Measurements from ENCODE around the gene GATB.

Gene GATB

DNA sequence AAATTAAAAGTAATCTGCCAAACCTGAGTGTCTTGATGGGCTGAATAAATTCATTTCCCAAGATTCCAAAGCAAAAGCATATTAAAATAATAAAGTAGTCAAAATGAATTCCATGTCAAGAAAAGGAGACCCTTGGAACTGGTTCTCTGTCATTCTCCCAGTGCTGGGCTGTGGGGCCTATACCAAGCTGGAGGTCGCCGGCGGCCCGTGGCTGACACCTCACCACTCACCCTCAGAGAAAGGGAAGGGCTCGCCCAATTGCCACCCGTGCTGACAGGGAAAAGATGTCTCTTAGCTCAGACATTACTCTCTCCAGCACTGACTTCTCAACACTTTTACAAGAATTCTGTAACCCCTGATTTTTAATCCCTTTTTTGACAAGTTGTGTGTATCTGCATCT, 51.7 kb downstream of the GATB start:
- no peak for DNase-seq (ENCODE audit: extremely low spot score, insufficient read length, low read depth)
- FAIRE-seq, result no peak

DNA sequence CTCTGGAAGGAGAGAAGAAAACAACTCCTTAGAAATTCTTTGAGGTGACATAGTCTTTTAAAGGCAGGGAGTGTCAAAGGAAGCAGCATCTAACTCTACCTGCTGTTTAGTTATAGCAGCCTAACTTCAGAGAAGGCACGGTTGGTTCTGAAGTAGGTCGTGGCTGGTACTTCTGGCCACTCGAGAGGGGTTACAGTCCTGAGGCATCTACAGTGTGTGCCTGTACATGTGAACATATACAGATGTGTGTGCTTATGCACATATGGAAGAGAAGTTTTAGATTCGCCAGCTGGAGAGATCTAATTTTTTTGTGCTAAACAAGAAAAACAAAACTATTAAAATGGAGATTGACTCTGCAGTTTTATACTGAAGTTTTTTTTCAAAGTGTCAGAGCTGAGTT, 52.7 kb downstream of the GATB start:
- DNase-seq (ENCODE audit: extremely low spot score, insufficient read length, low read depth) (no peak), FAIRE-seq (no peak)

DNA sequence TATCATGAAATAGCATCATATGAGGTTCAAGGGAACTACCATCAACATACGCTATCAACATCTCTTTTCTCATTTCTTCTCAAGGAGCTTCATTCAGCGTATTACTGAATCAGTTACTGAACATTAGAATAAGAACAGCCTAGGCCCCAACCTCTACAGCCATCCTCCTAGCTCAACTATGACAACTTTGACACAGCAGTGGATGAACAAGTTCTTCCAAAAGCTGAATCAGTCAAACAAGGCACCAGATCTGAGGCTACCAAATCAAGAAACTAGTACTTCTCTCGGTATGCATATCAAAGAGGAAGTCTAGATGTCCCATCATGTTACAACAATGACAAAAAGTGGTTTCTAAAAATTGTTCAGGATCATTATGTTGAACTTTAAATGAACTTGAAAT, 57.4 kb downstream of the GATB start:
- DNase-seq (ENCODE audit: extremely low spot score, insufficient read length, low read depth), result no peak
- FAIRE-seq, result no peak

DNA sequence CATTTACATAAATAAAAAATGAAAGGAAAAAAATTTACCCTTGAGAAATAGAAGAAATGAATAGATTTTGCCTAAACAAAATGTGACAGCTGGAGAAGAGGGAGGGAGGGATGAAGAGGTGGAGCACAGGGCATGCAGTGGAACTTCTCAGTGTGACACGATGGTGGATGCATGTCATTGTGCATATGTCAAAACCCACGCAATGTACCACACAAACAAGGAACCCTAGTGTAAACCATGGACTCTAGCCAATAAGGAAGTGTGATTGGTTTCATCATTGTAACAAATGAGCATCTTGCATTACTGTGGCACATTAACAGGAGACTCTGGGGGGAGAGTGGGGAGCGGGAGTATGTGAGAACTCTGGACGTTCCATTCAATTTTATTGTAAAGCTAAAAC, 58.6 kb downstream of the GATB start:
- DNase-seq (ENCODE audit: extremely low spot score, insufficient read length, low read depth), result no peak
- no peak for FAIRE-seq

DNA sequence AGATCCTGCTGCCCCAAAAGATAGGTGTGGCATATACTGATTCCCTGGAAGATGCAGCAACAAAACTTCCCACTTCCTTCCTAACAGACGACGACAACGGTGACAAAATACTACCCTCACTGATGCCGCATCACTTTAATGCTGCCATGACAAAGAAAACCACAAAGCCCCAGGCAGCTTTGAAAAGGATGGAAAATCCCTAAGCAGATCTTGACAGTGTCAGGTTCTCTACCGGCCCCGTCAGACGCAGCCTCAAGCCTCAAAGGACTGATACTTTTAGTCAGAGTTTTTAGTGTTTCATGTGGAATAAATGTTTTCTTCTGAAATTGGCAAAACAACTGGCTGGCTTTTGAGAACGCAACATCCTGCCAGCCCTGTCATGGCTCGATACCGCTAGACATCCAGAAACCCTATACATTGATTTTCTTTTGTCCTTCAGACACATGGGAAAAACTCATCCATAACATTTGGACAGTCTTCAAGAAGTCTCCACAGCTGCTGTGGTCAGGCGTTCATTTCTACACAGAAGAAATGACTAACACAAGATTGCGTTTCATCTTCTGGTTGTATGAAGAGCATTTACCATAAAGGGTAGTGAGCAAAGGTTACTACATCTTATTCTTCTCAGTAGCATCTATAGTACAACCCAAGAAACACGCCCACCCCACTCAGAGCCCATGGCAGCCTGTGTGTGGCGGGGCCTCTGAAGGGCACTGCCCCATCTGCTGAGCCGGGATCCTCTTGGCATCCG, 60.1 kb downstream of the GATB start:
- FAIRE-seq, result no peak
- no peak for DNase-seq (ENCODE audit: extremely low spot score, insufficient read length, low read depth)

DNA sequence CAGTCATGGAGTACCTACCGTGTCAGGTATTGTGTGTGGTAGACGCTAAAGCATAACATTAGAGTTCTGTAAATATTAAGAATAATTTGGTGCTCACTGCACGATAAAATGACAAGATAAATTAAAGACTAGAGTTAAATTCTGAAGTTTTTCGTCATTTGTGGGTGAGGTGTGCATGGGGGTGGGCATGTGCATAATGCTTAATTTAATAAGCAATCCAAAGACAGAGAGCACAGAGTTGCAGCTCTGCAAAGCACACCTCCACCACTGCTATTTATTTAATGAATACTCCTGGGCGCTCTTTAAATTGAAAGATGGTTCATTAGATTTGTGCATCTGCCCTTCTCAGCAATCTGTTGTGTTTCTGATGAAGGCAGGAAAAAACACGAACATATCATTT, 62.6 kb downstream of the GATB start:
- no peak for FAIRE-seq
- DNase-seq (ENCODE audit: extremely low spot score, insufficient read length, low read depth), result no peak

DNA sequence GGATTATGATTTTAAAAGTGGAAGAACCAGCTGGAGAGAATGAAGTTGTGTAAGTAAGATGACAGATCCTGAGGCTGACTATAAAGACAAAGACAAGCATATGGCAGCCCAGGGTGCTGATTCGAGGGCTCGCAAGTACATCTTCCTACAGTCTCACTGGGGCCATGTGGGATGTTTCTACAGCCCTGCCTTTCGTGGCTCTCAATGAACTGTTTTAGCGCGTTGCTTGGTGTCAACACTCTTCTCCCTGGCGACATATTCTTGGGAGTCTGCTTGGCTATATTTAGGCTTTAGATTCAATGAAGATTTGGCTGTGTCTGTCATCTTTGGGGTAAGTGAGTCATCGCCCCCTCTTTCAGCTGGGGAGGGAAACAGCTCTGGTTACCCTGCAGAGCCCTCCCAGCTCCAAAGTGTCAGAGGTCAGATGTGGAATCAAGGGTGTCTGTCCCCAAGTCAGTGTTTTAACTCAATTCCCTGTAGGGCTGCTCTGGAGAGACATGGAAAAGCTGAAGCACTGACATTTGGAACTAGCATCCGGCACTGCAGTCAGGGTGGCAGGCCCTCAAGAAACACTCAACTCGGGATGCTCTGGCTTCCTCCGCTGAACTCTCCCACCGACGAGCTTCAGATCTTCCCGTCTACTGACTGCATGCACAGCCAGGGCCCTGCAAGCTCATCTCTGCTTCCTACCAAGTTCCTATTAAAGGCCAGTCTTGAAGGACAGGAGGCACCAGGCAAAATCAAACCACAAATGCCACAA, 65.7 kb downstream of the GATB start:
- no peak for DNase-seq (ENCODE audit: extremely low spot score, insufficient read length, low read depth)

DNA sequence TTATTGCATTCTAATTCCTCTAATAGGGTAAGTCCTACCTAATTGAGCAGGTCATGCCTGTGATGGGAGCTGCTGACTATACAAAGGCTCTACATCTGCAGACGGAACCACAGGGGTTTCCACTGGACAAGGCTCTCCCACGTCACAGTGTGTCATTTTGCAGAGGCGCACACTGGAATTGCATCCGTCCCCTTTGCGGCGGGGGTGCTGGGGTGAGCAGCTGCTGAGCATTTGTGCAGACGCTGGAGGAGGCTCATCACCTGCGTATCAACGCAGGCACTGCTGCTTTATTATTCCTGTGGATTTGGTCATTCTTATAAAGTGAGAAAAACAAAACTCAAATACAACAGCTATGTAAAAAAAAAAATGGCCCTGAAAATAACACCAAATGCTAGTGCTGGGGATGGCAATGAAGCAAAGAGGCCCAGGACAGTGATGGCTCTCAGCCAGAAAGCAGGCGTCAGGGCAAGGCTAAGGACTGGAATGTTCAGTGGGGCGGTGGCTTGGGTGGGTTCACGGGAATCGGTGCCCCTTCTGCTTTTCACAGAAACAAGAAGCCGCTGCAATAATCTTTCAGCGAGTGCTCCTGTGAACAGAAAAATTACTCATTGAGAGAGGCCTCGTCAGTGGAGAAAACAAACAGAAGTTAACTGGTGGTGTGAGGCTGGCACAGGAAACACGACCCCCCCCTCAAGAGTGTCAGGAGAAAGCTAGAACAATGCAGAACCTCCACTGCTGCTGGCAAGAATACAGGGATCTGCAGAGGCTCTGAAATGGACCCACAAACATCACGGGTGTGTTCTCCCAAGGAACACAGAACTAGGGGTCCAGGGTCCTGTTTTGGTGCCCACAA, 67.8 kb downstream of the GATB start:
- FAIRE-seq (no peak), DNase-seq (ENCODE audit: extremely low spot score, insufficient read length, low read depth) (no peak)

More for the DNA sequence above, 65.7 kb downstream of the GATB start:
- FAIRE-seq, result no peak

DNA sequence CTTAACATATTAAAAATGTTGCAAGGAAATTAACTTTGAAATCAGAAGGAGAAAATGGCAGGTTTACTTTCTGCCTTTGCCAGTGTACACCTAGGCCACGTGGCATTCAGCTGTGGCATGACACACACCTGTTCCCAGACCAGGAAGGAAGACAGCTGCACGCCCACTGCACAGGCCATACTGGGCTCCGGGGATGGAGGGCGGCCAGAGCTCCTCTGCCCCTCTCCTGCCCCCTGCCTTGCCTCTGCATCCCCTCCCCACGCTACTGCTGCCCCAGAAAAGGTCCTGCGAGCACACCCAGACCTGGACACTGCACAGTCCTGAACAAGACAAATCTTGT, 68.4 kb downstream of the GATB start:
- FAIRE-seq (no peak), DNase-seq (ENCODE audit: extremely low spot score, insufficient read length, low read depth) (no peak)

DNA sequence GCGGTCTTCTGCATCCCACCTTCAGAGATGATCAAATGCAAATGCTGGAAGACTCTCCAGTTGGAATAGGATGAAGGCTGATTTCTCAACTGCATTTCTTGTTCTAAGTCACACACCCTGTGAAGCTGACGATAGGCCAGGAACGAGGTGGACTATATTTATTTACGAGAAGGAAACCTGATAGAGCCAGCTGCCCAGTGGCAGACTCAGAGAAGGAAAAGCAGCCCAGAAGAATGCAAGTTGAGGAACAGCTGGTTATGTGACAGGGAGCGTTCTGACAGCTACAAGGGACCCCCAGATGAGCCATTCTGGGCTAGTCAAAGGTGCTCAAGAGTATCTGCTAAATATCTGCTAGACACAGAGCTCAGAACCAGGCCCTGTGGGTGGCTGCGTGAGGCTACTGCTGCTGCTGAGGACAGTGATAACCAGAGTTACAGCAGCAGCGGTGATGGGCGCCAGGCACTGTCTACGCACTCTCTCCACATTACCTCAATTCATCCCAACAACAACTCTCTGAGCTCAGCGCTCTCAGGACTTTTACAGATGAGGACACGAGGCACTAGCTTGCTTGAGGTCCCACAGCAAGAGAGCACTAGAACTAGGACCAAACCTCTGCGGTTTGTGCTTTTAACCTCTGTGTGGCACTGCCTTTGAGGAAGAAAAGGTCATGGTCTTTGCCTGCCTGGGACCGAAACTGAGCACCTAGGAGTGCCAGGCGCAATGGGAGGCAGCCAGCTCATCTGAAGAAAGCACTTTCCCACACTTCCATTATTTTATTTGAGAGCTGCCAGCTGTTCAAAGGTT, 69.0 kb downstream of the GATB start:
- FAIRE-seq (no peak), DNase-seq (ENCODE audit: extremely low spot score, insufficient read length, low read depth) (no peak)

DNA sequence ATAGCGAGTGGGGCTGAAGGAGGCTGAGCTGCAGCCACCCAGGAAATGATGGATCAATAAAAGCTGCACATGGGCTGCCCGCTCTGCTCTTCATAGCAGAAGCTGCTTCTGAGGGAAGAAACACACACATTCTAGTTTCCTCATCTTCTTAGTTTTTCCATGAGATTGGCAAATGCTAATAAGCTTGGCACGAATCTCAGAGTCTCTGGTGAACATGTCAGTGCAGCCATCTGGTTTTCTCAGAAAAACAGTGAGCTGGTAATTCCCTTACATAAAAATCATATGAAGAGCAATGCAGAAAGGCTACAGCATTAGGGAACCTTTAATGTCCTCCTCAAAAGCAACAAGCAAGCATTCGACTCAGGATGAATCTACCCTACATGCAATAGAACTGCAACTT, 69.9 kb downstream of the GATB start:
- FAIRE-seq, result no peak

DNA sequence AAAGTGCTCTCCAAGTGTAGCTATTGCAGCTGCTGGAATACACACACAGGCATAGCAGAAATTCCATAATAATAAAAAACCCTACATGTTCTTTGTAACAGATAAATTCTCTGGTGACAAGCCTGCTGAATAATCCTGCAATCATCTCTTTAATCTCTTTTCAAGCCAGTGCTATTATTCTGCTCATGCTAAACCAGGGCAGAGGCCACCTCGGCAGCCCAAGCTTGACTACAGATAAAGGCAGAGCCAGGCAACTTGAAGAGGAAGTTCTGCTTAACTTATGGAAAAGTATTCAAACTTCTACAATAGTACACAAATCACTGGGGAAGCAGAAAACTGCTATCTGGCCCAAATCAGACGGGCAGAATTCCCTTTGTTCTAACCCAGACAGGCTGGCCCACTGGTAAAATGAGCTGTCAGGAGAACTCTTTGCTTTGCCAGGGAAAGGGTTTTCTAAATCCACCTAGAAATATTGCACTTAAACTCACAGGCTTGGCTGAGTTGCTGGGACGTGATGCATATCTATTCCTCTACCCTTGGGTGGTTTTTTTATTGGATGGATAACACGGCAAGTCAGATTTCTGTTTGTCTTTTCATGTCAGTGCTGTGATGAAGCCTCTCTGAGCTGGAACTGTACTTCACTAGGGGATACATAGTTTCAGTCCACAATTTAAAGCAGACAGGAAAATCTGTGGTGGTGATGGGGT, 70.5 kb downstream of the GATB start:
- FAIRE-seq (no peak), DNase-seq (ENCODE audit: extremely low spot score, insufficient read length, low read depth) (no peak)

More for the DNA sequence above, 69.9 kb downstream of the GATB start:
- no peak for DNase-seq (ENCODE audit: extremely low spot score, insufficient read length, low read depth)

DNA sequence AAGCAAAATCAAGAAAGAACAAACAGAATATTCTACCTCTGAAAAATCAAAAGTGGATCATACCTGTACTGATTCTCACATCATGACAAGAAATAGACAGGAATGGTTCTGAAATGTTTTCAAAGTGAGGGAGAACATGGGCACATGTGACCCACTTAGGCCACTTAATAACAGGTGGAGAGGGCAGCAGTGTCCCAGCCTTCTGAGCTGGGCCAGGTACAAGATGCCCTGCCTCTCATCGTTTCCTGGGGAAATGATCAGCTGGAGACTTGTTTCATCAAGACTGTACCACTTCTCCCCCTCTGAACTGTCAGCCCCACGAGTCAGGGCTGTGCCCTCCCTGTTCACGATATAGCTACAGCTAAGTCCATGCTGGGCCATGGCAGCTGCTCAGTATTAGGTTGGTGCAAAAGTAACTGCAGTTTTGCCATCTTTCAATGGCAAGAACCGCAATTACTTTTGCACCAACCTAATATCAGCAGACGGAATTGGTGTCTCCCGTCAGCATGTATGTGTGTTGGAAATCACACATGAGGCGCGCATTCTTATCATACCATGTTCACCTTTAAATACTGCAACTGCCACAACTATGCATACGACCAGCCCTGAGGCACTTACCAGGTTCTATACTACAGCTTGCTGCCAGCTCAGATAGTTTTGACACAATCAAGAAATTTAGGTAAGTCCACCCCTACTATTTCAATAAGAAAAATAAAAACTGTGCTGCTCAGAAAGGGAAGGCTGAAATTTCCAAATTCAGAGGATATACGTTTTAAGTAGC, 71.4 kb downstream of the GATB start:
- DNase-seq (ENCODE audit: extremely low spot score, insufficient read length, low read depth) (no peak), FAIRE-seq (no peak)

DNA sequence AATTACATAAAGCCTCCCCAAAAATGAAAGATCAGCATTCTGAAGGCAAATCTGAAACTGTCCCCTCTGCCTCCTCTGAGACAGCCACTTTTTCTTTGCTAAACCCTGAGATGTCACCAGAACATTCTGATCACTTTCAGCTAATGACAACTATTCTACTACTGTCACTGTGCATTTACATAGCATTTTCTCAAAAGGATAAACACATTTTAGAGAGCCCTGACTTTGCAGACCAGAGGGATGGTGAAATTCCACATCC, 72.1 kb downstream of the GATB start:
- DNase-seq (ENCODE audit: extremely low spot score, insufficient read length, low read depth) (no peak), FAIRE-seq (no peak)

DNA sequence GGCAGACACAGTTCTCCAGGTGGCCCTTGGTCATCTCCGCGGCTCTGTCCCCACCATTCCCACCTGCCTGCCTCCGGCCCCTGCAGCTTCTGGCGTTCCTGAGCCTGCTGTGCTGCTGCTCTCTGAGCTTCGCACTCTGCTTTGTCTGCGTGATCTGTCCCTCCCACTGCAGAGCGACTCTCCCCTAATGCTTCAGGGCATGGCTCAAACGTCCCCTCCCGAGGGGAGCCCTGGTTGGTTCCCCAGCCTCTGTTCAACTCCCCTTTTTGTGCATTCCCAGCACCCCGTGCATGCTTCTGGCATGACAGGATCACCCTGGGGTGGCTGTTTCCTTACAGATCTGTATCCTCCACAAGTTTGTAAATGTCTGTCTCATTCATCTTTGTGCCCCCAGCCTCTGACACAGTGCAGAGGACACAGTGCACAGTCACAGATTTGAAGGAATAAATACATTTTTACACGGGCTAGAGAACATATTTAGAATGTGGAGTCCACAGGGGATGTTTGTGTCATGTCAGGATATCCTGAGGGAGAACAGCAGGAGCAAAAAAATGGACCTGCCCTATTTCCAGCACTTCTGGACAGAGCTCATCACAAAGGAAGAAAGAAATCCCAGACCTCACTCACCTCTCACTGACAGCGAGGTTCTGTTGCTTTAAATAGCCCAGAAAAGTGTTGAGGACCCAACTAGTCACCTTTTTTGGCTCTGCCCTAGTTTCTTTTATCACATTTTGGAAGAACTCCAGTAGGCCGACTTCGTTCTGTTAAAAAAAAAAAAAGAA, 72.6 kb downstream of the GATB start:
- DNase-seq (ENCODE audit: extremely low spot score, insufficient read length, low read depth) (no peak), FAIRE-seq (no peak)

DNA sequence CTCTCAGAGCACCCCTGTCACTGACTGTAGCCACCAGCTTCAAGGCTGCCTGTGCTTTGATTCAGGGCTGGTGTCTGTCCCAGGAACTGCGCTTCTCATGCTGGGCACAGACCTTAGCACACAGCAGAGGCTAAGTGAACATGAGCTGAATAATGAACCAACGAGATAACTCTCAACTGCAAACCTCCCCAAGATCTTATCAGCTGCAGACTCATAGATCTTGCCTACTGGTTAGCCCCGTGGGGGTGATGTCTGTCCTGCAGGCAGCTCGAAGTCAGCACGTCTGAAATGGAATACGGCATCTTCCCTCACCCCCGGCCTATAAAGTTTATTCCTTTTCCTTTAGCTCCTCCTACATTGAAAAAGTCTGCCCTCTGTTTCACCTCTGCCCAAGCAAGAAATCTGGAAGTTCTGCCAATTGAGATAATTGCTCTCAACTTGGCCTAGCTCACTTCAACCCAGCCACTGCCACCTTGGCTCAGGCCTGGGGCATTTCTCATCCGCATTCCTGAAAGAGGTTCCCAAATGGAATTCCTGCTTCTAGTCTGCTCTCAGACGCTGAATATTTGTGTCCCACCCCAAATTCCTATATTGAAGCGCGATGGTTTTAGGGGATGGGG, 73.7 kb downstream of the GATB start:
- no peak for DNase-seq (ENCODE audit: extremely low spot score, insufficient read length, low read depth)
- FAIRE-seq, result no peak

DNA sequence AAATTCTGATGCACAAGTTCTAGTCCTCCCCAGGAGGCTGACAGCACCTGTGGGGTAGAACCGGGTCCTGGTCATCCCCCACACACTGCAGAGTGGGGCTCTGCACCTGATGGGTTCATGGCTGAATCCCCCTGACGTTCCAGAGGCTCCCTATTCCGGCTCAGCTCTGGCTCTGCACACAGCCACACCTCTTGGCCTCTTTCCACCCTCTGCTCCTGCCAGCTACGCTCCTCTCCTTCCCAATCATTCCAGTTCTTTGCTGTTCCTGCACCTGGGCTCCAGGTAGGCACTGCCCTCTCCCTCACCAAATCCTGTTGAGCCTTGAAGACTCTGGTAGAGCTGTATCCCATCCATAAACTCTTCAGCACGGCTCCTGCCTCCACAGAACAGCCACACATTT, 75.5 kb downstream of the GATB start:
- FAIRE-seq, result no peak

DNA sequence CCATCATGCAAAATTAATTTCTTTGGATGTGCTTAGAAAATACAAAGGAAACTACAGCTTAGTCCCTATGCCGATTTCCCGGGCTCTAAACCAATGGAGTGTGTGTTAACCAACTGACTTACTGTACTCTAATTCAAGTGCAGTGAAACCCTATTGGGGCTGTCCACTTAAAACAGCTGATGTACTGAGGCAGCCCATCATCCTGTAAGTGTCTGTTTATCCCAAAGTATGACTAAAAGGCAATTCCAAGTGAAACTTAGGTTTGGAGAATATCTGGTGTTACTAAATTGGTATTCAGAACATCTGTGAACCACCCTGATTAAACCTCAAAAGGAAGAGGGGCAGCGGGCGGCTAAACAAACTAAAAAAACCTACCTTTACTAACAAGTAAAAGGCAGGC, 79.7 kb downstream of the GATB start:
- FAIRE-seq (no peak), DNase-seq (ENCODE audit: extremely low spot score, insufficient read length, low read depth) (no peak)

More for the DNA sequence above, 75.5 kb downstream of the GATB start:
- no peak for DNase-seq (ENCODE audit: extremely low spot score, insufficient read length, low read depth)

Measured in GM18507 (cell line).